DMS153 treated with DMSO at 0.1 percent for 48 hours (cell line): ENCODE data around the gene CAMKMT.

Experiments used
- DNase-seq: peaks from one replicate; lab custom pipeline; 2025; ENCODE audit not compliant: unreplicated experiment; lab: John Stamatoyannopoulos, UW

CAMKMT gene

DNA sequence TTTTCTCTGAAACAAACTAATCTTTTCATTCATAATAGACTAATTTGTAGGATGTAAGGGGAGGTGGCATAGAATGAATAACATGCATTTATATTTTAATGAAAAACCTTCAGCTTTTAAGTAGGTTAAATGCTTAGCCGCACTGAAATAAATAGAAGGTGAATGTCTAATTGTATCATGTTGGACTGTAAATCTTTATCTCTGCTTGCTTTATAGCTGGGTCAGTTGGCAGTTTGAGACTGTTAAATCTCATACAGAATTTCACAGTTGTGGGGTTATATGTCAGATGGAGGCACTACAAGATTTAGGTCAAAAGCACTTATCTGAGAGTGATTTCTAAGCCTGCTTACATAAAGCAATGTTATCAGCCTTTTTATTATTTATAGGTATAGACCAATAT, 405.0 kb downstream of the CAMKMT start:
- DNase-seq, result no peak

DNA sequence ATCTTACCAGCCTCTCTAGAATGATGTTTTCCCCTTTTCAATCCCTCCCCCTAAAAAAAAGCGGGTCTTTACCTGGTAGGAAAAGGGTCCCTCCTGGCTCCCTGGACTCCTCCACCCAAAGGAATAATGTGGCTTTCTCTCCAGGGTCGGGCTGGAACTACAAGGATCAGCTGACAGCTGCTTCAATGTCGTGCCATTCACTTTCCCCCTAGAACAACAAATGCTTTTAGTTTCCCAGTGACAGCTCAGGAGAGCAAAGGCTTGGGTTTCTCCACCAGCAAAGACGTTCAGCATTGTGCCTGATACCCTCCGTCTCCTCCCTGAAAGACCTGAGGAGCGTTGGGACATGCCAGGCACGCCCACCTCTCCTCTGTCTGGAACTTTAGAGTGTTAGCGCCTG, 405.9 kb downstream of the CAMKMT start:
- DNase-seq, result no peak

DNA sequence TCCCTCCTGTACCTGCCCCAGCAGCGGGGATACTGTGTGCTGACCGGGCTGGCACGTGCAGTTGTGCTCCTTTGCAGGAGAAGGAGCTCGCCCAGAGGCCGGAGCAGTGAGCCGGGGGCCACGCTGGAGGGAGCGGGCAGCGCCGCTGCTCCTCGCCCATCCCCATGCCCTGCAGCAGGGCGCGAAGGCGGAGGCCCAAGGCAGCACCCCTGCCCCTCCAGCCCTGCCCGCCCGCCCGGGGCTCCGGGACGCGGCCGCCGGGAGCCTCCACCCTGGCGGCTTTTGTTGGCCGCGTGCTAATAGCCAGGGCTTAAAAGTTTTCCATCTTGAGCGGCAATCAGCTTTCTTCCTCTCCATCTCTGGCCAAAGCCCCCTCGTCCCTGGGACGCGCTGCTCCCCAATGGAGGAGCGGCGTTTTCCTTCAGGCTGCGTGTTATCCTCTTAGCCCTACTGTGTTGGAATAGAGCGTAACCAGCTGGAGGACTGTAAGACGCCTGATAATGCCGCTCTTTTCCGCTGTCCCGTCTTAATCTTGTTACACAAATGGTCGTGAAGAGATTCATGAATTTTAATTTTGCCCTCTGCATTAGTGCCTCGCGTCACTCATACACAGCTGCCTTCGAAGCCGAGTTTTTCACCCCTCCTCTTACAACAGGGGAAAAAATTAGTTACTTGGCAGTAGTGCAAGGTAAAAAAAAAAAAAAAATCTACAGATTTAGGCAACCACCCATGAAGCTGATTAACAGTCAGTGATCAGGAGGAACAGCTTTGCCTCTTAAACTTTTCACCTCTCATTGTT, 406.9 kb downstream of the CAMKMT start:
- no peak for DNase-seq

DNA sequence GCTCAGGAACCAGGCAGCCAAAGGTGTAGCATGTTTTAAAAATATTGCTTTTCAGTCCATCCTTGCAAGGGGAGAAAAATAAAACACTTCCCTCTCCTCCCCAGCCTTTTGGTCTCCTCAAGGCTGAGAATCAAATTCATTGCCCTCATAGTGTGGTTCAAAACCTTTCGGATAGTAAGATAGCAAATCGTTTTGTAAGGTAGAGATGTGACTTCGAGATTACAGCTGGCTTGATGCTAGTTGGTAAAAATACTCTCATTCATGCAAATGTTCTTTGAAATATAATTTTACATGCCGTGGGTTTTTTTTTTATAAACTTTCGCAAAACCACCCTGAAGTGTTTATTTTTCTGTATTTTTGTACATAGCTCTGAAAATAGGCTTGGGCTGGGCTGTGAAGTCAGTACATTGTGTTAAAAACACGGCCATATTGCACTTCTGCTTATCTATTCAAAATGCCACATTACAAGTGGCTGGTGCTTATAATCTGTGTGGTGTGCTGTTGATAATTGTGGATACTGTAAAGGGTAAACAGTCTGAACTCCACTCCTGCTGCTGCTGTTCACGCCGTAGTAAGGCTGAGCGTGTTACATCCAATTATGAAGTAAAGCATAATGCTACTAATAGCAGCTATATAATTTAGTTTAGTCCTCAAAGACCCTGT, 407.7 kb downstream of the CAMKMT start:
- DNase-seq, result peak; percentile 15

DNA sequence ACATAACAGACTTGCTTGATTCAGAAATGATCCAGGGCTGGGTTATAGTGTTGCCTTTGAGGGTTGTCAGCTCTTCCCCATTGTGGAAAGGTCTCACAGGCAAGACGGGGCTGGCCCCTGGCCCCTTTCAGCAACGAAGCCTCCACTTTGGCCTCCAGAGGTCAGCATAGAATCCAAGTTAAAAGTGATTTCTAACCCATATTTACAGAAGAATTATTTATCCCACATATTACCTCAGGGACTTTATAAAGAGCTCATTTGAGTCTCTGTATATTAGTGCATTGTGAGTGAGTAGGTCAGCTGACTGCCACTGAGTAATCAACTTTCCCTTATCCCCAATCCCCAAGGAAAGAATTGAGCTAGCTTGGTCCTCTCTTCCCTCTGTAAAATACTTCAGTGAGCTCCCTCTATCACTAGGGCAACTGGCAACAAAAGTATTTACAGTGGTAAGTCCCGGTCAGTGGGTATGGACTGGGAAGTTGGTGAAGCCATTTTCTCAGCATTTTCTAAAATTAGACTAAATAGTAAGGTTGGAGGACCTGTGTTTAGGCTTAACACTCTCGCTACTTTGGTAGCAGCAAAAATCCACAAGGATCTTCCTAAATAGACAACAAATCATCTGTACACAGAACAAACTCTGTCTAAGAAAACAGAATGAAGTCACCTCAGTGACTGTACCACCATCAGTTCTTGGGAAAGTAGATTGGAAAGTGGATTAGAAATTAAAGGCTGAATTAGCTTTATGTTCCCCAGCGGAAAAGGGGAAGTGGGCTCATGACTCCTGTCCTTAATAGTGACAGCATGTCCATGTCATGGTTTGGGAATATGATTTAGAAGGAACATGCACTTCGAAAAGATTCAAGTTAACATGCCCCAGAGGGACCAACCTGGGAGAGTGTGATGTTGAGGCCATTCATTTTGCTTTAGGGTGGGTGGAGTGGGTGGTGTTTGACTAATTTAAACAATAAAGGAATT, 408.8 kb downstream of the CAMKMT start:
- DNase-seq, result no peak

DNA sequence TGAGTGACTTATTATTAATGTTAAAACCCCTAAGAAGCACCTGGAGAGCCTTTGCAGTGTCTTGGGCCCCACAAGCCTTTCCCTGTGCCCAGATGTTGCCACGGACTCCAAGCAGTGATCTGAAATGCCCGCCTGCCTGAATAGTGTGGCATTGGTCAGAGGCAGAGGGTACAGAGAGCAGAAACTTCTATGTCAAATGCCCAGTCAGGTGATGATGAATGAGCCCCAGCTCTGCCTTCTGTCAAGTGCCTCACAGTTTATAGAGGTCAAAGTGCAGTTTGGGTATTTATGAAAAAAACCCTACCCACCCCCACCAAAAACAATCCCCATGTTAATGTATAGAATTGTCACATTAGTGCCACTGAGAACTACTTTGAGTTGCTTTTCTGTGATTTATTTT, 409.8 kb downstream of the CAMKMT start:
- DNase-seq, result no peak

DNA sequence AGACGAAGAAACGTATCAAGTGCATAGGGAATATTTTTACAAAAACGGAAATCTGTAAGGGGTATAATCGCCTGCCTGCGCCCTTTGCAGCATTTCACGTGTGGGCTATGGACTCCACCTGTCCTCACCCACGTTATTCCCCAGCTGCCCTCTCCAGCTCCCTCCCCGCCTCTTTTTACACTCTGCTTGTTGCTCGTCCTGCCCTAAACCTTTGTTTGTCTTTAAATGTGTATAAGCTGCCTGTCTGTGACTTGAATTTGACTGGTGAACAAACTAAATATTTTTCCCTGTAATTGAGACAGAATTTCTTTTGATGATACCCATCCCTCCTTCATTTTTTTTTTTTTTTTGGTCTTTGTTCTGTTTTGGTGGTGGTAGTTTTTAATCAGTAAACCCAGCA, 410.4 kb downstream of the CAMKMT start:
- DNase-seq, result peak; percentile 55

DNA sequence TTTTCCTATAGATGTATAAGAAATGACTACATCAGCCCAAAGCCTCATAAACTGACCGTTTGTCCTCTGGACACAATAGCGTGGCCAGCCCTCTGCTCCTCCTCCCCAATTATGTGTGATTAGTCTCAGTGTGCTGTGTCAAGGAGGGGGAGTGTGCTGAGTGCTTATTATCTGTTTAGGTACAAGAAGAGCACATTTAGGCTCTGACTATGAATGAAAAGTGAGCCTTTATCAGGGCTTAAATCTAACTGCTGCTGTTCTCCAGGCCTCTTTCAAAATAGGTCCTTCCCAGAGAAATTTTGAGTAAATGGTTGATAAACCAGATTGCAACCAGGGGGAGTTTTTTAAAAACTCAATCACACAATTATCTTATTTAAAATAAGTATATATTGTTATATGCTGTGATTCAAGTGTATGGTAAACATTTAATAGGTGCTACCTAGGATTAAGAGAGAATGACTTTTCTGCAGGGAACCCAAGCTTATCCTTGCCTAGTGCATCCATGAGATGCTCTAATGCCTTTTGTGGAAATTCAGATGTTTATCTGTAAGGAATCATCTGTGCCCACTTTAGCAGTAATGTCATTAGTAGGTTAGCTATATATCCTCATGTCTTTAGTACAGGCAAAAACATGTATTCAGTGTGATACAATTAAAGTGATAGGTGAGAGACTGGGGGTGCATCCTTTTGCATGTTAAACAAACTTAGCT, 411.1 kb downstream of the CAMKMT start:
- peak; percentile 35 for DNase-seq

DNA sequence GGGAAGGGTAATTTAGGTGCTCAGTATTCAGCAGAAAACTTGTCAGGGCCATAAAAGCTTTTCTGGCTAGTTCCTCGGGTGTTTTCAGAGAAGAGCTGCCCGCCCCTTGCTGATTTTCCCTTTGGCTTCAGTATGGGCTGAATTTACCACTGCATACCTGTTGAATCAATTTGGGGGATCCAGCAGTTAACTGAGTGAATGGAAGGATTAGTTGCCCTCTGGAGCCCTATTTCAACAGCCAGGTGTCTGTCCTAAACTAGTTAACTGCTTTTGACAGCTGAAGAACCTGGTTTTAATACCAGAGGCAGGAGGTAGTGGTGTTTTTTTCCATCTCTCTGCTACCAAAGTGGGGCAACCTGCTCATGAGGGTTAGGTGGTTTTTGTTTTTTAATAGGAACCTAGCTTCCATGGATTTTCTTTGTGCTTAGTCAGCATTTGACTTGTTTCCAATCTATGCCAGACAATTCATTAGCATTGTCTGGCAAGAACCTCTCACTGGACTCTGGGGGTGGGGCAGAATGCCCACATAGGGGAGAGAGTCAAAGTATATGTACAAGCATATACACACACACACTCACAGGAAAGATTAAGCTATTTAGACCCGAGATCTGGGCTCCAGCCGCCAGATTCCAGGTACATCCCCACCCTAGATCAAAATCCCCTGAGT, 413.2 kb downstream of the CAMKMT start:
- DNase-seq, result no peak

DNA sequence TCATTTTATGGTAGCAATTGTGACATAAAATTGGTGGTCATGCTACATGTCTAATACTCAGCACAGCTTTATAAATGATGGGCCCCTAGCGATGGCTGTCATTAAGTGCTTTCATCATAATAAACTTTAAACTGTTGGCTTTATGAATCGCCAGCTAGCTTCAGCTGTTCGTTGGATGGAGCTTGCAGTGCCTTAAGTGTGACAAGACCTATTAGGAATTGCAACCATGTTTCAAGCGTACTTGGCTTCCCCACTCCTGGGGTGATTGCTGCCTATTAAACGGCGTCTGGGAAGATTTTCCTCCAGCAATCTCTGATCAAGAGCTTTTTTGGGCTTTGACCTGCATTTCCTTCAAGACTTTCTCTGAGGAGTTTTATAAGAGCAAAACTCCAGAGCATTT, 415.3 kb downstream of the CAMKMT start:
- no peak for DNase-seq

DNA sequence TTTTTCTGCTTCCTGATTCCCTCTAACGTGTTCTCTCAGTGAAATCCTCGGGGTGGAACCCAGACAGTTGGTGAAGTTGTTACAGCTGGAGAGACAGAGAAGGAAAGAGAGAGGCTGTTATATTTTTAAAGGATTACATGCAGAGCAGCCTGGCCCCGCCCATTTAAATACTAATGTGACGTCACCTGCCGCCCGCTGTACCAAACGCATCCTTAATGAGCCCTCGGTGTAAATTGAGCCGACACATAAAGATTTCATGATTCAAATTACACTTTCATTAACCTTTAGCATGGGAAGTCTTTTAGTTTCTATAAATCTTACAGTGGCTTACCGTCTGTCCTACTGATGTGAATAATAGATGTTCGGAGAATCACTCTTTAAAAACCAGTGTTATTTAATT, 415.8 kb downstream of the CAMKMT start:
- peak; percentile 85 for DNase-seq

DNA sequence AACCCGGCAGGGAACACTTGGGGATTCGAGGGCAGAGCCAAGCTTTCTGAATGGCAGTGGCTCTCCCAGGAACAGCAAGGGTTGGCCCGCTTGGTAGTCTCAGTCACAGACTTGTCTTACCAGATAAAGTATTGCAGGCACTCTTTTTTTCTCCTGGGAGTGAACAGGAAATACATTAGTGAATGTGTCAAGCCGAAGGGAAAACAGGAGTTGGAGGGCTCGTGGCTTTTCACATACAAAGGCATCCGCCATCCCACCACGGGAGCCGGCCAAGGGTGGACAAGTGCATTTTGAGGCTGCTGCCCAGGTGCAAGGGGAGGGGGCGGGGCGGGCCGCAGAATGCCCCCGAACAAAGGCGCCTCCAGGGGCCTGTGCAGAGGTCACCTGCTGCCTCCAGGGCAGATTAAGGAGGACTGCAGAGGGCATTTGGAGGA, 416.5 kb downstream of the CAMKMT start:
- DNase-seq, result peak; percentile 55

DNA sequence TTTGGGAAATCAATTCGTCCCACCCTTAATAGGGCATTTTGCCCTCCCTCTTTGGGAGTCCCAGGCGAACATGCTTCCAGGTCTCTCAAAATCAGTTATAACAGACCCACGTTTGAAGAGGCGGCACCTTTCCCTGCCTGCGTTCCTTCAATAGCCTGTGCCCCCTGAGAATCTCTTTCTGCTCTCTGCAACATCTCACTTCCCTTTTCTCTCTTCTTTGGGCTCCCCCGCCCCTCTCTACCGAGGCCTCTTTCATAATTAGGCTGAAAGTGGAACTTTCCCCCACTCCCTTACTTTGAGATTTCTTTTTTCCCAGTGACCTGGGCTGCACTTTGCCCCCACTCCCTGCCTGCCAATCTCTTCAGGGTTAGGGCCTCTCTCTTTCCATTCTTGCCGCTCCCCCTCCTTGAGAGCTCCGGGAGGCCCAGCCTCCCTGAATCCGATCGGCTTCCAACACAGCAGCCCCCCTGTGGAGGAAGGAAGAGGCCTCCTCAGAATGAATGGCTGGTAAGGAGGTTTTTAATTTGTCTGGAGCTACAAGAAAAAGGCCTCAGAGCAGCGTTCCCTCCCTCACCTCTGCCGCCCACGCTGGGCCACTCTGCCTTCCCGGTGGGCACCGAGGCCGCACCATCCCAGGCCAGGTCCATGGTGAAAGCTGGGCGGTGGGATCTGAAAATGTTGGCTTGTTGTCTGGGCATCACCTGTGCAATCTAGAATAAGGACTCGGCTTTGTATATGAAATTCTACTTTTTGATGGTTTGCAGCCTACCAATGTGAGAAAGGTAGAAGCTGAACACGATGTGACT, 417.1 kb downstream of the CAMKMT start:
- DNase-seq, result no peak

DNA sequence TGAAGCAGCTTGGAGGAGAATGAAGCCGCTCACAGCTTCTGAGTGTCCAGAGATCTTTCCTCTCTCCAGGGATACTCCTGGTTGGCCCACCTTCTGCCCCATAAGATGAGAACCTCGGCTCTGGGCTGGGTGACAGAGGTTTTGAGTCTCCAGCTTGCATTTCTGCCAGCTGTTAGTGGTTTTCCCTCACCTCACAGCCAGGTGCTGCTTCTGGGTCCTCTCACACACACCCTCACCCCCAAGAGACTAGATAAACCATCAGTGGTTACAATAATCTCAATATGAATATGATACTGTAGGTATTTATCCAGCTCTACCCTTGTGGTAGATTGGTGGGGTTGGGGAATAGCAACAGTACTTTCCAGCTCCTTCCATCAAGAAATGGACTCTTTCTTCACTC, 418.0 kb downstream of the CAMKMT start:
- no peak for DNase-seq

DNA sequence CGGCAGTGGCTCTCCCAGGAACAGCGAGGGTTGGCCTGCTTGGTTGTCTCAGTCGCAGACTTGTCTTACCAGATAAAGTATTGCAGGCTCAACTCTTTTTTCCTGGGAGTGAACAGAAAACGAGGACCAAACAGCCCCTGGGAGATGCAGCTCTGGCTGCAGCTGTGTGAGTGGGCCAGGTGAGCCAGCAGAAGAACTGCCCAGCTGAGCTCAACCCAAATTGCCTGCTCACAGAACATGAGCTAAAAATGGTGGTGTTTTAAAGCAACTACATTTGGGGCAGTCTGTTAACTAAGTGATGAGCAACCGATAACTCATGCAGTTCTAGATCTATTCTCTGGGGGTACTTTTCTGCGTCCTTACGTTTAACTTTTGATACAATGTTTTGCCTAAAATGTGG, 418.7 kb downstream of the CAMKMT start:
- DNase-seq, result no peak

DNA sequence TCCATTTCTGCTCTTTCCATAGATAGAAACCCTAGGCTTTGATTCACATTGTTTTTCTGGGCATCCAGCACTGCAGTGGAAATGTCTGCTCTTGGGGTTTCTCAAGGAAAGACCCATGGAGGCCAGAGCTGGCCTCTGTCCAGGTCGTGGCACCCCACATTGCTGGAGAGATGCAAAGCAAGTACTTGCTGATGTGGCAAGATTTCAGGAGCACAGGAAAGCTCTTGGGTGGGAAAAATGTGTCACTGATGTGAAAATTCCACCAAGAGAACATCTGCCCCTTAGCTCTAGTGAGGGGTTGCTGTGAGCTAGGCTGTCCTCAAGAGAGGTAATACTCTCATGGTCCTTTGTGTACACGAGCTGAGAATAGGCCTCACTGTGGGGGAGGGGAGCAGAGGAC, 423.7 kb downstream of the CAMKMT start:
- no peak for DNase-seq

DNA sequence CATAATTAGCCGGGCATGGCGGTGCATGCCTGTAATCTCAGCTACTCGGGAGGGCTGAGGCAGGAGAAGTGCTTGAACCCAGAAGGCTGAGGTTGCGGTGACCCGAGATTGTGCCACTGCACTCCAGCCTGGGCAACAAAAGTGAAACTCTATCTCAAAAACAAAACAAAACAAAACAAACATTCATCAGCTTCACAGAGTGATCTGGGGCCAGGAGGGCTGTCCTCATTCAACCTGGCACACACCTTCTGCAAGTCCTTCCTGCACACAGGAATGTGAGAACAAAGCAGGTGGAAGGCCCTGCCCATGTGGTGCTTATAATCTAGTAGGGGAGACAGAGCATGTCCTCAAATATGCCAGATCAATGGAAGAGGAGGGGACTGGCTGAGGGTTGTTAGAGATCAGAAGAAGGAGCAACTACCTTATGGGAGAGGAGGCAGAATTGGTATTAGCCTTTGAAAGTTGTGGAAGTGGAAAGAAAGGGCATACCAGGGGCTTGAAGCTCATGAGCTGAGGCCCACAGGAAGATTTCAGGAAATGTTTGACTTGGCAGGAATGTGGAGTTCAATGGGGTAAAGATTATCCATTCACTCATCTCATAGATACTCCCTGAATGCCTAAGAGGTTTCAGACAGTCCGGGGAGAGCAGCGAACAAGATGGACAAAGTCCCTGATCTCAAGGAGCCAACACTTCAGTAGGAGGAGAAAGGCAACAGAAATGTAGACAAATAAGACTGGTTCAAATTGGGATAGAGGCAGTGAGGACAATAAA, 424.5 kb downstream of the CAMKMT start:
- no peak for DNase-seq

DNA sequence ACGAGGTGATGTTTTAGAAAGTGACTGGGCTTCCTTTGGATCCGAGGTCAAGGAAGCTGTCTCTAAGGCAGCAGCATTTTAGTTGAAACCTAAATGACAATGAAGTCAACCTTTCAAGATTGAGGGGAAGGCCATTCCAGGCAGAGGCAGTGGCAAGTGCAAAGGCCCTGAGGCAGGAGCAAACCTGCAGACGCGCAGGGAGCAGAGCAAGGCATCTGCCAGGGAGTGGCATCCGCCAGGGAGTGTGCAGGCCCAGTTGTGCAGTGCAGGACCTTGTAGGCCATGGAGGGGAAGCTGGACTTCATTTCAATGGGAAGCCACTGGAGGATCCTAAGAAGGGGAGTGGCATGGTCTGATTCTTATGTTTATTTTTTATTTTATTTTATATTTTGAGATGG, 425.1 kb downstream of the CAMKMT start:
- DNase-seq, result no peak

DNA sequence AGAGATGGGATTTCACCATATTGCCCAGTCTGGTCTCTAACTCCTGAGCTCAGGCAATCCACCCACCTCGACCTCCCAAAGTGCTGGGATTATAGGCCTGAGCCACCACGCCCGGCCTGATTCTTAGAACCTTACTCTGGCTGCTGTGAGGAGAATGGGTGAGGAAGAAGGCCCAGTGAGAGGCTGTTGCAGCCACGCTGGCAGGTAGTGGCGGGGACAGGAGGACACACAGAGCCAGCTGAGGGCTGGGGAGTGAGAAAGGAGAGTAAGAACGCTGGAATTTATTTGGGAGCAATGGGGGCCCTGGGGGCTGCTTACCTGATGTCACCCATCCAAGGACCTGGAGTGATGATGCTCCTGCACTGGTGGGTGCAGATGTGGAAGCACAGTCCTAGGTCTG, 425.9 kb downstream of the CAMKMT start:
- DNase-seq, result no peak
